Measurements from ENCODE around the gene ANG. TPM values are rescaled to one million over a fixed set of nuclear protein-coding genes. Genes with fewer than 3 reads are reported as not detected.

ANG gene
- total and polyA plus RNA-seq, 2 donors (not counting 1 experiment from before 2014, with no cell fraction given), result 1.7 to 2.0 TPM

DNA sequence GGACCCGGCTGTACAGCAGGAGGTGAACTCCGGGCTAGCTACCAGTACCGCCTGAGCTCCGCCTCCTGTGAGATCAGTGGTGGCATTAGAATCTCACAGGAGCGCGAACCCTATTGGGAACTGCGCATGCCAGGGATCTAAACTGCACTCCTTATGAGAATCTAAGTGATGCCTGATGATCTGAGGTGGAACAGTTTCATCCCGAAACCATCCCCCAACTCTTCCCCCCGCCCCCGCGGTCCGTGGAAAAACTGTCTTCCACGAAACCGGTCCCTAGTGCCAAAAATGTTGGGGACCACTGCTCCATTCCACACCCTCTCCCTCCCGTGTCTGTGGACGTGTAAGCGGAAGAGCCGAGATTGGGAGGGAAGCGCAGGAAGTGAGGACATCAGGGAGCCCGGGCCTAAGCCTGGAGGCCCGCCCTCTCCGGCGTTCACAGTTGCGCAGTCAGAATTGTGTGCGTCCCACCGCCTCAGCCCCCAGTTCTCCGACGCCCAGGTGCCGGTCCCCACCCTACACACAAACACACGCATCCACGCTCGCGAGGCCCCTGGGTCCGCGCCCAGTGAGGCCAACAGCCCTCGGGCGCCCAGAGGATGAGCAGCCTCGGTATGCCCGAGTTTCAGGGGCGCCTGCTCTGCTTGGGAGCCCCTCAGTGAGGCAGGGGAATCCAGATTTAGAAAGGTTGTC lies 6.0 kb upstream of the ANG start:
- no peaks in the 10 kb centered on the region for H3K9me3 ChIP-seq (ENCODE audit: control extremely low read depth in 1 of 3, control insufficient read depth in 2 of 3, insufficient read depth in 1 of 3, low read length in 2 of 3)
- DNase-seq (peak; percentile 88), ATAC-seq (ENCODE audit: low read depth) (peak; percentile 57)
- H3K9ac ChIP-seq (ENCODE audit: low read length), result peak overlapping the region; percentile 87
- H2AFZ ChIP-seq (ENCODE audit: insufficient read depth, low read depth, low read length, poor library complexity, severe bottlenecking), result peak overlapping the region; percentile 81
- H3K36me3 ChIP-seq (replicated peaks in 1 of 2; ENCODE audit: control extremely low read depth in 1 of 2, control insufficient read depth in 1 of 2, extremely low read depth in 1 of 2, insufficient read depth in 2 of 2, low read length in 1 of 2), result no peaks in the 10 kb centered on the region
- peak overlapping the region; percentile 76 for H3K4me2 ChIP-seq (replicated peaks; ENCODE audit: low read depth, low read length, poor library complexity, severe bottlenecking)
- peaks cover 15% of the 10 kb centered on the region for H3K4me1 Mint-ChIP-seq
- H3K4me3 ChIP-seq (ENCODE audit: control extremely low read depth in 1 of 5, extremely low read depth in 1 of 5, insufficient read depth in 1 of 5, low read depth in 2 of 5, low read length in 4 of 5), result peak overlapping the region; percentile 81 to 95 (median 92)
- H3K4me3 Mint-ChIP-seq, result no peak overlapping the region
- 0% methylated on average over 34 of the region's 40 CpGs for WGBS (ENCODE audit: insufficient coverage)
- ChIA-PET POLR2A (interaction anchor here (0.5 to 5.8 kb wide), 10 partner anchors 14 to 340 kb away, joined by 3 to 42 read pairs (median 8); partner anchors contain the start of genes PARP2, PIP4P1 and RNASE6), CTCF (interaction anchor here (1.1 to 20.0 kb wide), 15 partner anchors 10 to 355 kb away, joined by 3 to 445 read pairs (median 17); no protein-coding TSS in a partner anchor)
- peaks cover 31 to 48% of the 10 kb centered on the region in 2 donors for H3K4me1 ChIP-seq (ENCODE audit: control insufficient read depth in 2 of 2, insufficient read depth in 2 of 2, low read length in 2 of 2)
- intact Hi-C loops (cut with micrococcal nuclease), result loop anchor here (1.0 to 5.0 kb wide), 5 partner anchors 9 to 339 kb away; partner anchors contain the start of genes APEX1 and PARP2
- H3K27ac Mint-ChIP-seq, result no peak overlapping the region
- no peak for TF ChIP-seq CTCF (IDR thresholded peaks at IDR 0.05)
- TF ChIP-seq EZH2 (IDR thresholded peaks at IDR 0.05; ENCODE audit: borderline replicate concordance, insufficient read depth, low read depth, low read length, poor library complexity, severe bottlenecking), result no peak
- H3K27me3 ChIP-seq (replicated peaks in 1 of 4; ENCODE audit: control extremely low read depth in 1 of 4, control insufficient read depth in 3 of 4, insufficient read depth in 4 of 4, low read length in 3 of 4), result no peaks in the 10 kb centered on the region
- no peaks in the 10 kb centered on the region for H3K27me3 Mint-ChIP-seq
- no peaks in the 10 kb centered on the region for H3K79me2 ChIP-seq (ENCODE audit: control insufficient read depth, insufficient read depth, low read length)
- no peaks in the 10 kb centered on the region for H3K9me3 Mint-ChIP-seq (ENCODE audit: insufficient read depth)
- no peaks in the 10 kb centered on the region for H4K20me1 ChIP-seq (ENCODE audit: control insufficient read depth, insufficient read depth, low read length, poor library complexity, severe bottlenecking)
- H3K27ac ChIP-seq (ENCODE audit: low read length in 2 of 2), result peak overlapping the region; percentile 92 to 94

Measured in B cell (primary cell).